Measurements from ENCODE around the gene ILRUN. TPM values are rescaled to one million over a fixed set of nuclear protein-coding genes. Genes with fewer than 3 reads are reported as not detected.

Gene ILRUN
- total and polyA plus RNA-seq, 9 donors: 29.4 to 86.5 (median 47.6) TPM

GRCh38 chr6:34695729-34696188 is 808 bp downstream of the ILRUN start:
- Histone ChIP-seq H3K27me3 (no peaks in the 10 kb centered on the region), H3K36me3 (no peaks in the 10 kb centered on the region), H3K9me3 (no peaks in the 10 kb centered on the region), H3K4me3 (peak overlapping the region; percentile 68), H3K27ac (peak overlapping the region; percentile 66 to 87), H3K4me1 (ENCODE audit: insufficient read depth) (peaks cover 13% of the 10 kb centered on the region)
- intact Hi-C loops (cut with DNase I): loop anchor here in 1 of 4 donors (5.0 kb wide), 1 partner anchor 62 kb away; the partner anchor contains the start of gene SNRPC
- TF ChIP-seq EP300 (IDR thresholded peaks at IDR 0.05) (no peak), CTCF (IDR thresholded peaks at IDR 0.05) (no peak)
- no peak for DNase-seq
- WGBS, 3 donors: 2 to 8% (median 2%) methylated on average over 5 of the region's 5 CpGs

GRCh38 chr6:34692280-34692679 is 4.3 kb downstream of the ILRUN start:
- TF ChIP-seq CTCF (IDR thresholded peaks at IDR 0.05): no peak
- TF ChIP-seq EP300 (IDR thresholded peaks at IDR 0.05): no peak
- TF ChIP-seq POLR2A (IDR thresholded peaks at IDR 0.05): no peak

GRCh38 chr6:34689742-34690141 is 6.8 kb downstream of the ILRUN start:
- Histone ChIP-seq H3K4me3 (no peak overlapping the region), H3K4me1 (ENCODE audit: insufficient read depth) (peaks cover 10% of the 10 kb centered on the region), H3K9me3 (no peaks in the 10 kb centered on the region), H3K27me3 (no peaks in the 10 kb centered on the region), H3K27ac (no peak overlapping the region), H3K36me3 (no peaks in the 10 kb centered on the region)
- DNase-seq: no peak
- intact Hi-C loops (cut with DNase I): no loop called here
- TF ChIP-seq POLR2A (IDR thresholded peaks at IDR 0.05): no peak

More at GRCh38 chr6:34692280-34692679, 4.3 kb downstream of the ILRUN start:
- Histone ChIP-seq H3K4me1 (ENCODE audit: insufficient read depth) (peaks cover 15% of the 10 kb centered on the region), H3K36me3 (no peaks in the 10 kb centered on the region), H3K27ac (no peak overlapping the region), H3K27me3 (no peaks in the 10 kb centered on the region), H3K9me3 (no peaks in the 10 kb centered on the region), H3K4me3 (no peak overlapping the region)
- intact Hi-C loops (cut with DNase I): no loop called here
- 92 to 93% (median 92%) methylated on average over 4 of the region's 4 CpGs for WGBS, 3 donors
- no peak for DNase-seq

- Histone ChIP-seq H3K9me3 (no peaks in the 10 kb centered on the region), H3K27me3 (no peaks in the 10 kb centered on the region), H3K4me1 (ENCODE audit: insufficient read depth) (peaks cover 6% of the 10 kb centered on the region), H3K36me3 (no peaks in the 10 kb centered on the region), H3K27ac (no peak overlapping the region), H3K4me3 (no peak overlapping the region)
- no peak for TF ChIP-seq CTCF (IDR thresholded peaks at IDR 0.05)
- TF ChIP-seq POLR2A (IDR thresholded peaks at IDR 0.05): no peak
- TF ChIP-seq EP300 (IDR thresholded peaks at IDR 0.05): no peak
- no peak for DNase-seq
- intact Hi-C loops (cut with DNase I): no loop called here
- WGBS, 3 donors: 79 to 80% (median 79%) methylated on average over 5 of the region's 5 CpGs
Observed at GRCh38 chr6:34688956-34689355, 7.6 kb downstream of the ILRUN start.

- intact Hi-C loops (cut with DNase I): no loop called here
- WGBS, 3 donors: 79 to 82% (median 81%) methylated on average over 2 of the region's 2 CpGs
- H3K27me3 ChIP-seq: no peaks in the 10 kb centered on the region
Observed at GRCh38 chr6:34684919-34685318, 11.6 kb downstream of the ILRUN start.

More at GRCh38 chr6:34684919-34685318, 11.6 kb downstream of the ILRUN start:
- H3K9me3 ChIP-seq: no peaks in the 10 kb centered on the region
- TF ChIP-seq EP300 (IDR thresholded peaks at IDR 0.05) (no peak), POLR2A (IDR thresholded peaks at IDR 0.05) (no peak), CTCF (IDR thresholded peaks at IDR 0.05) (no peak)
- H3K4me3 ChIP-seq: no peak overlapping the region
- H3K27ac ChIP-seq: no peak overlapping the region
- H3K36me3 ChIP-seq: no peaks in the 10 kb centered on the region
- H3K4me1 ChIP-seq (ENCODE audit: insufficient read depth): peaks cover 11% of the 10 kb centered on the region
- DNase-seq: no peak

All from ovary (tissue), 9 donors.